GM12872 (cell line): ENCODE data around the gene BBS2.

Experiments used
- CTCF ChIP-seq: IDR thresholded peaks from 3 replicates; pipeline ENCODE4 v1.5.1; 2011; ENCODE audit warnings: low read depth, mild to moderate bottlenecking, low read length, moderate library complexity; ENCODE audit not compliant: insufficient read depth

The BBS2 gene

DNA sequence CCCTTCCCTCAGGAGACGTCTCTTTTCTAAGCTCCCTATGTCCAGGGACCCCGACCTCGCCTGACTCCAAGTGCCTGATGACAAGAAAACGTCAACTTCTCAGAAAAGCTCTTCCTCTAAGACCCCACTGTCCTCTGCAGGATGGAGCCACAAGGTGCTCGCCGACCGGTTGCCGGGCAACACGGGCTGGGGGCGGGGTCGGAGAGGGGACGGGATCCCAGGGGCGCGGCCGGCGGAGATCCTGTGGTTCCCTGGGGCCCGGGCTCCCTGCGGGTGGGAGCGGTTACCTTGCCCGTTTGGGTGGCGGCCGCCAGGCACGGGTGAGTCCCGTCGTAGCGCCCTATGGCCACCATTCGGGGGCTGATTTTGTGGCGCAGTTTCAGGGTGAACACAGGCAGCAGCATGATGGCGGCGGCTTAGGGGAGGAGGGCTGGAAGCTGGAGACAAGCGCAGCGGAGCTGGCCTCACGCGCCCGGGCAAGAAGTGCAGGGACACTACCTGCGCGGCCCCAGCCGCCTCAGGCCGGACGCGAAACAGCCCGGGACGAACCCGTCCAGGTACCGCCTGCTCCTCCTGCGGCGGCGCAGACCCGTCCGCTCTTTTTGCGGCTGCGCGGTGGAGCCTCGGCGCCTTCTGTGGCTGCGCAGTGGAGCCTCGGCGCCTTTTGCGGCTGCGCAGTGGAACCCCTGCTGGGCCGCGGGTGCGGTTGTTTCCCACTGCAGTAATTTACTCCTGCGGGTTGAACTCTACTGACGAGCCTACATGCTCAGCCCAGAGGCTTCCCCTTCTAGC, at the start of gene BBS2:
BBS2 (minus strand) TSS at position 566 of the 792 bp plus-strand sequence; CDS start at position 404, 162 bp downstream.
- TF ChIP-seq CTCF, result no peak

DNA sequence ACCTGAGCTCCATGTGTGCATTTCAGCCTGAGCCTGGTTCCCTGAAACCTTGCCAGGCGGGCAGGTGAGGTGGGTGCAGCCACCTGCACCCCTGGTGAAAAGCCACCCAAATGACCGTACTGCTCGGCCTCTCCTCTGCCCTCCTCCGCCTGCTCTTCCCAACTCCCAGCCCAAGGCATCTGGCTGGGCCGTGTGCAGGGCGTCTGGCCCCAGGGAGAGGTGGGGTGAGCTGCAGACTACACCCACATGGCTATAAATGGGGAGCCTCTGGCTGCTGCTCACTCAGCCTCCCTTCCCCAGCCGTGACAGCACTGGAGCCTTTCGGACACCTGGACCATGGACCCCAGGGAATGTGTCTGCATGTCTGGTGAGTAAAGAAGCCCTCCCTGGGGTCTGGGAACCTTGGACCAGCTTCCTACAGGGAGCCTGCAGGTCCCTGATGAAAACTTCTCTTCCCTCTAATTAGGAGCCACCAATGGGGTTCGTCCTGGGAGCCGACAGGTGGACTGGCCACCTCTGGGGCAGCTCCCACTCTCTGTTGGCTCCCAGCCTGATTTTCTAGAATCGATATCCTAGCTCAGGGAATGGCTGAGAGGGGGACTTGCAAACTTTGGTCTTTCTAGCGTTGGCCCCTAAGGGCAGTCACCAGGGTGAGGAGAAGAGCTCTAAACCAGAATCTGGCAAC, 45.1 kb upstream of the BBS2 start, which contains the start of gene MT4:
MT4 (plus strand) TSS at position 281 of the 685 bp plus-strand sequence; CDS start at position 337, 56 bp downstream.
- no peak for TF ChIP-seq CTCF

- no peak for TF ChIP-seq CTCF
Measured at GRCh38 chr16:56561126-56561525, 41.3 kb upstream of the BBS2 start.

GRCh38 chr16:56560447-56560846, 40.6 kb upstream of the BBS2 start:
- no peak for TF ChIP-seq CTCF

DNA sequence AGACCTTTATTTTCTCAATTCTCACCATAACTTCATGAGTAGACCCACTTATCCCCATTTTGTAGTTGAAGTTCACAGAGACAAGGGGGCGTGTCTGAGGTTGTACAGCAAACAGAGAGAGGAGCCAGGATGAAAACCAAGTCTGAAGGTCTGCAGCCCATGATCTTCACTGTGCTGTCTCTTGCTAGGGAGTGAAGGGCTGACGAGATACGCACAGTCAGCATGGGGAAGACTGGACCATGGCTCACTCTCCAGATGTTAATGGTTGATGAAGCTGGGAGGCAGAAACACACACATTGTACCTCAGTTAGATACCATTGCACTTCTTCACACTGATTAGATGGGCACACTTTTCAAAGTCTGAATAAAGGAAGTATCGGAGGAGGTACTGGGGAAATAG, 39.3 kb upstream of the BBS2 start:
- TF ChIP-seq CTCF, result no peak

- no peak for TF ChIP-seq CTCF
Measured at GRCh38 chr16:56558024-56558747, 38.4 kb upstream of the BBS2 start.

GRCh38 chr16:56554441-56554840, 34.6 kb upstream of the BBS2 start:
- TF ChIP-seq CTCF, result no peak
